B cell (primary cell): ENCODE results near the gene ACOX3.

Experiments
- EZH2 ChIP-seq: IDR thresholded peaks from 2 replicates; pipeline ENCODE4 v1.6.1; 2012; ENCODE audit warnings: borderline replicate concordance, low read depth, mild to moderate bottlenecking, moderate library complexity, low read length; ENCODE audit not compliant: insufficient read depth, poor library complexity, severe bottlenecking
- TF ChIP-seq, protein P1 (sequence below): fragments of 200-600 bp; IDR thresholded peaks from one replicate; pipeline ENCODE4 v1.8.0; 2022; ENCODE audit warnings: antibody characterized with exemption, mild to moderate bottlenecking

DNA sequence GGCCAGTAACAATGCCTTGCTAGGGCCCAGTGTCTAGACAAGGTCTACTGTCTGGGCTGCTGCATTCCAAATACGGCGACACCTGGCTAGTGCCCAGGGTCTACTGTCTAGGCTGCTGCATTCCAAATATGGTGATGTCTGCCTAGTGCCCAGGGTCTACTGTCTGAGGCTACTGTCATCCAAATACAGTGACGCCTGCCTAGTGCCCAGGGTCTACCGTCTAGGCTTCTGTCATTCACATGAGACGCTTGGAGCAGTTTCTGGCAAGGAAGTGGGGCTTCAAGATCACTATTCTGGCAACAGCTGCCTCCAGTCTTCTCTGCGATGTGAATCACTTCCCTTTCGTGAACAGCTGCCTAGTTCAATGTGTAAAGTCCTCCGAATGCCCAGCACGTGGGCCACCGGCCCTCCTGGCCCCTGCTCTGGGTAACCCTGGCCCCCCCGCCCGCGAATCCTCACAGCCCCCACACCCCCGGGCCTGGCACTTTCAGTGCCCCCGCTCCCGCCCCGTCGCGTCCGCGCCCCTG, 12.7 kb downstream of the ACOX3 start:
- TF ChIP-seq, protein P1, sequence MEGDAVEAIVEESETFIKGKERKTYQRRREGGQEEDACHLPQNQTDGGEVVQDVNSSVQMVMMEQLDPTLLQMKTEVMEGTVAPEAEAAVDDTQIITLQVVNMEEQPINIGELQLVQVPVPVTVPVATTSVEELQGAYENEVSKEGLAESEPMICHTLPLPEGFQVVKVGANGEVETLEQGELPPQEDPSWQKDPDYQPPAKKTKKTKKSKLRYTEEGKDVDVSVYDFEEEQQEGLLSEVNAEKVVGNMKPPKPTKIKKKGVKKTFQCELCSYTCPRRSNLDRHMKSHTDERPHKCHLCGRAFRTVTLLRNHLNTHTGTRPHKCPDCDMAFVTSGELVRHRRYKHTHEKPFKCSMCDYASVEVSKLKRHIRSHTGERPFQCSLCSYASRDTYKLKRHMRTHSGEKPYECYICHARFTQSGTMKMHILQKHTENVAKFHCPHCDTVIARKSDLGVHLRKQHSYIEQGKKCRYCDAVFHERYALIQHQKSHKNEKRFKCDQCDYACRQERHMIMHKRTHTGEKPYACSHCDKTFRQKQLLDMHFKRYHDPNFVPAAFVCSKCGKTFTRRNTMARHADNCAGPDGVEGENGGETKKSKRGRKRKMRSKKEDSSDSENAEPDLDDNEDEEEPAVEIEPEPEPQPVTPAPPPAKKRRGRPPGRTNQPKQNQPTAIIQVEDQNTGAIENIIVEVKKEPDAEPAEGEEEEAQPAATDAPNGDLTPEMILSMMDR: no peak
- TF ChIP-seq EZH2: no peak
